Thyroid gland (tissue), 4 donors: Measurements from ENCODE around the gene ADRB1. TPM values are rescaled to one million over a fixed set of nuclear protein-coding genes. Genes with fewer than 3 reads are reported as not detected.

Experiments used
- DNase-seq, 2 donors: peaks; one replicate each; pipeline ENCODE4 v3.0.0-alpha.2; 2019
- H3K27ac ChIP-seq, 3 donors: fragments of 200-600 bp; sonication (generic); 1 replicate in 2 of 3; 2 replicates in 1 of 3; pipeline ENCODE4 v1.5.1; 2016 to 2019; ENCODE audit warnings: mild to moderate bottlenecking in 1 of 3, moderate library complexity in 1 of 3
- H3K27me3 ChIP-seq: fragments of 200-600 bp; sonication (generic); one replicate; pipeline ENCODE4 v1.5.1; 2019
- H3K36me3 ChIP-seq, 2 donors: fragments of 200-600 bp; sonication (generic); one replicate each; pipeline ENCODE4 v1.5.1; 2016 to 2019
- H3K4me1 ChIP-seq, 2 donors: fragments of 200-600 bp; sonication (generic); one replicate each; pipeline ENCODE4 v1.5.1; 2017 to 2019
- H3K4me3 ChIP-seq, 3 donors: fragments of 200-600 bp; sonication (generic); replicated peaks in 1 of 3; 1 replicate in 2 of 3; 2 replicates in 1 of 3; pipeline ENCODE4 v1.5.1; 2016; ENCODE audit warnings: mild to moderate bottlenecking in 1 of 3
- H3K9me3 ChIP-seq: fragments of 200-600 bp; sonication (generic); one replicate; pipeline ENCODE4 v1.5.1; 2017
- CTCF ChIP-seq, 6 experiments: fragments of 200-600 bp in 3 of 6; fragments of 450-650 bp in 3 of 6; sonication (generic) in 3 of 6; IDR thresholded peaks; one replicate each; pipeline ENCODE4 v1.5.1; 2016 to 2019; ENCODE audit warnings: antibody characterized with exemption in 6 of 6, mild to moderate bottlenecking in 2 of 6, inconsistent platforms in 1 of 6, moderate library complexity in 1 of 6
- POLR2A ChIP-seq, 2 donors: fragments of 450-650 bp; IDR thresholded peaks; one replicate each; pipeline ENCODE4 v1.6.1; 2017; ENCODE audit warnings: antibody characterized with exemption in 2 of 2, mild to moderate bottlenecking in 2 of 2, moderate library complexity in 1 of 2
- WGBS, 2 donors: methylation state at CpG; one replicate each; pipeline ENCODE4 v1.1.5; 2017; 5-methylcytosine and 5-hydroxymethylcytosine counted together
- intact Hi-C: fragments of 100-400 bp; cut with DNase I; formaldehyde crosslinking; loops from one replicate; pipeline ENCODE4 v1.15.1; 2023
- total RNA-seq, 4 donors: library from RNA; depleted of rRNA; stranded (reverse); fragments of >200 nt; gene quantifications; one replicate each; pipeline ENCODE4 v1.2.3, GENCODE V29; 2016

The ADRB1 gene
- total RNA-seq, 4 donors from 2014 or later: 0.27 to 1.7 (median 0.95) TPM

DNA sequence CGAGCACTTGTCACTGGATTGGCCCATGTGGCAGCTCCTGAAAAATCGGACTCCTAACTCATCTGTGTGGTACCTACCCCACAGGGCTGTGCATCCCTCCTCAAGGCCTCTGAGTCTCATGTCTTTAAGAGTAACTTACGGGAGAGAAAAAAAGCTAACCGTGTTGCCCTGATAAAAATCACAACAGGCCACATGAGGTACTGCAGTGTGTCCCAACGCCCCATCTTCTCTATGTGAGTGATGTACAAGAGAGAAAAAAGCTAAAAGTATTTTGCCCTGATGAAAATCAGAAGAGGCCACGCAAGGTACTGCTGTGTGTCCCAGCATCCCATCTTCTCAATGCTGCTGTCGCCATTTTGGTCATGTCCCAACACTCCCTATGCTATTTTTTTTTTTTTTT, 41.2 kb upstream of the ADRB1 start:
- H3K4me3 ChIP-seq: no peak overlapping the region
- H3K4me1 ChIP-seq: no peaks in the 10 kb centered on the region
- intact Hi-C loops: no loop called here
- no peak for TF ChIP-seq POLR2A (IDR thresholded peaks at IDR 0.05)
- H3K27ac ChIP-seq: no peak overlapping the region
- no peaks in the 10 kb centered on the region for H3K36me3 ChIP-seq
- H3K27me3 ChIP-seq: no peaks in the 10 kb centered on the region
- H3K9me3 ChIP-seq: no peaks in the 10 kb centered on the region
- no peak for DNase-seq
- 79 to 83% methylated on average over 7 of the region's 7 CpGs for WGBS, 2 donors

GRCh38 chr10:114003161-114003941, 40.3 kb upstream of the ADRB1 start:
- Histone ChIP-seq H3K4me1 (no peaks in the 10 kb centered on the region), H3K9me3 (no peaks in the 10 kb centered on the region), H3K27ac (no peak overlapping the region), H3K27me3 (no peaks in the 10 kb centered on the region), H3K4me3 (no peak overlapping the region), H3K36me3 (no peaks in the 10 kb centered on the region)
- WGBS, 2 donors: 92 to 95% methylated on average over 9 of the region's 9 CpGs
- TF ChIP-seq POLR2A (IDR thresholded peaks at IDR 0.05) (no peak), CTCF (IDR thresholded peaks at IDR 0.05) (no peak)
- DNase-seq: no peak
- intact Hi-C loops: no loop called here

- WGBS, 2 donors: 84 to 89% methylated on average over 5 of the region's 5 CpGs
- intact Hi-C loops: no loop called here
- DNase-seq: no peak
Measured at GRCh38 chr10:114009281-114009996, 34.2 kb upstream of the ADRB1 start.

DNA sequence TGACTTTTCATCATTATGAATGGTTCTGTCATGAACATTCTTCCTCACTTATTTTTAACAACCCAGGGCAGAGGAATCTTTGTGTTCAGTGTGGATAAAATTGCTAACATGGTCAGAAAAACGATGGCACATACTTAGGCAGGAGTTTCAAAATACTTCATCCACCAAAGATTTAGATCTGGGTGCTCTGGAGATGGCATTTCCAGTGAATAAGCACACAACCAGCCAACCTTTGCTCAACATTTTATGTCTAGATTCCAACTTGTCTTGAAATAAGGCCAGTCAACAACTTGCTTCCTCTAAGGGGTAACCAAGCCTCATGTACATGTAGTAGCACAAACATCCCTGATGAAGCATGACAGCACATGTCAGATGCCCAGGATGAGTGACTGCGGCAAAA, 33.4 kb upstream of the ADRB1 start:
- Histone ChIP-seq H3K4me1 (no peaks in the 10 kb centered on the region), H3K27me3 (no peaks in the 10 kb centered on the region), H3K27ac (no peak overlapping the region), H3K36me3 (no peaks in the 10 kb centered on the region), H3K4me3 (no peak overlapping the region), H3K9me3 (no peaks in the 10 kb centered on the region)
- TF ChIP-seq POLR2A (IDR thresholded peaks at IDR 0.05) (no peak), CTCF (IDR thresholded peaks at IDR 0.05) (no peak)
- WGBS, 2 donors: 70 to 71% methylated on average over 2 of the region's 2 CpGs
- intact Hi-C loops: no loop called here
- no peak for DNase-seq

More at GRCh38 chr10:114009281-114009996, 34.2 kb upstream of the ADRB1 start:
- Histone ChIP-seq H3K27ac (no peak overlapping the region), H3K4me3 (no peak overlapping the region), H3K36me3 (no peaks in the 10 kb centered on the region), H3K9me3 (no peaks in the 10 kb centered on the region), H3K4me1 (no peaks in the 10 kb centered on the region), H3K27me3 (no peaks in the 10 kb centered on the region)
- TF ChIP-seq POLR2A (IDR thresholded peaks at IDR 0.05) (no peak), CTCF (IDR thresholded peaks at IDR 0.05) (no peak)

GRCh38 chr10:114012650-114013049, 31.0 kb upstream of the ADRB1 start:
- intact Hi-C loops: no loop called here

More at GRCh38 chr10:114012650-114013049, 31.0 kb upstream of the ADRB1 start:
- H3K27me3 ChIP-seq: no peaks in the 10 kb centered on the region
- no peak for TF ChIP-seq CTCF (IDR thresholded peaks at IDR 0.05)
- TF ChIP-seq POLR2A (IDR thresholded peaks at IDR 0.05): no peak
- H3K9me3 ChIP-seq: no peaks in the 10 kb centered on the region
- DNase-seq: no peak
- no peak overlapping the region for H3K4me3 ChIP-seq
- 84 to 86% methylated on average over 8 of the region's 8 CpGs for WGBS, 2 donors
- H3K27ac ChIP-seq: no peak overlapping the region
- no peaks in the 10 kb centered on the region for H3K36me3 ChIP-seq
- H3K4me1 ChIP-seq: no peaks in the 10 kb centered on the region
